Fibroblast of skin of back (primary cell): Measurements from ENCODE around the gene VSTM2L.

Source experiments
- DNase-seq: peaks from one replicate; pipeline ENCODE4 v3.0.0-alpha.2; 2013

VSTM2L gene

GRCh38 chr20:37971561-37972127, 68.7 kb downstream of the VSTM2L start:
- no peak for DNase-seq

GRCh38 chr20:37972256-37973058, 69.5 kb downstream of the VSTM2L start:
- no peak for DNase-seq

GRCh38 chr20:37973059-37973910, 70.4 kb downstream of the VSTM2L start:
- DNase-seq = no peak

- DNase-seq = no peak
Measured at GRCh38 chr20:37976887-37977286, 74.0 kb downstream of the VSTM2L start.

GRCh38 chr20:37977338-37977737, 74.4 kb downstream of the VSTM2L start:
- no peak for DNase-seq

GRCh38 chr20:37977786-37978185, 74.9 kb downstream of the VSTM2L start:
- no peak for DNase-seq

GRCh38 chr20:37979021-37979985, 76.4 kb downstream of the VSTM2L start:
- DNase-seq = no peak

GRCh38 chr20:37980383-37980782, 77.5 kb downstream of the VSTM2L start:
- DNase-seq = no peak

GRCh38 chr20:37980876-37981275, 77.9 kb downstream of the VSTM2L start:
- no peak for DNase-seq

GRCh38 chr20:37981568-37981967, 78.6 kb downstream of the VSTM2L start:
- no peak for DNase-seq

- DNase-seq = no peak
Measured at GRCh38 chr20:37983286-37983685, 80.4 kb downstream of the VSTM2L start.

- no peak for DNase-seq
Measured at GRCh38 chr20:37984018-37984785, 81.3 kb downstream of the VSTM2L start.

GRCh38 chr20:37986044-37986858, 83.3 kb downstream of the VSTM2L start:
- no peak for DNase-seq

- peak; percentile 56 for DNase-seq
Measured at GRCh38 chr20:37986873-37987601, 84.1 kb downstream of the VSTM2L start.

GRCh38 chr20:37987602-37988290, 84.8 kb downstream of the VSTM2L start:
- DNase-seq = no peak

GRCh38 chr20:37988306-37988954, 85.5 kb downstream of the VSTM2L start:
- no peak for DNase-seq

GRCh38 chr20:37989601-37990295, 86.8 kb downstream of the VSTM2L start:
- DNase-seq = no peak
